CD14-positive monocyte (primary cell): ENCODE results near the gene LYPLA2. TPM values are rescaled to one million over a fixed set of nuclear protein-coding genes. Genes with fewer than 3 reads are reported as not detected.

Experiments used
- DNase-seq, 3 donors: peaks; one replicate each; pipeline ENCODE4 v3.0.0-alpha.2; 2011 to 2022
- H2AFZ ChIP-seq: 2 replicates; pipeline ENCODE4 v1.6.0; 2012; ENCODE audit warnings: mild to moderate bottlenecking, low read depth, low read length, inconsistent platforms; ENCODE audit not compliant: insufficient read depth, poor library complexity, severe bottlenecking
- H3K27ac ChIP-seq, 2 donors: 1 replicate in 1 of 2; 2 replicates in 1 of 2; pipeline ENCODE4 v1.5.1; 2012 to 2013; ENCODE audit warnings: low read length in 2 of 2, control low read depth in 1 of 2, inconsistent platforms in 1 of 2, low read depth in 1 of 2, mild to moderate bottlenecking in 1 of 2
- H3K27me3 ChIP-seq, 2 donors: one replicate each; pipeline versions ENCODE4 v1.6.0 to v1.6.1; 2011 to 2013; ENCODE audit warnings: low read length in 2 of 2; ENCODE audit not compliant: control insufficient read depth in 2 of 2, insufficient read depth in 2 of 2
- H3K36me3 ChIP-seq, 2 donors: replicated peaks in 1 of 2; 1 replicate in 1 of 2; 2 replicates in 1 of 2; pipeline versions ENCODE4 v1.5.1 to v1.6.1; 2012 to 2013; ENCODE audit warnings: low read length in 2 of 2, control low read depth in 1 of 2, inconsistent platforms in 1 of 2, mild to moderate bottlenecking in 1 of 2; ENCODE audit not compliant: insufficient read depth in 2 of 2, control insufficient read depth in 1 of 2
- H3K4me1 ChIP-seq, 2 donors: 1 replicate in 1 of 2; 2 replicates in 1 of 2; pipeline versions ENCODE4 v1.5.1 to v1.6.1; 2012 to 2013; ENCODE audit warnings: low read length in 2 of 2, control low read depth in 1 of 2, inconsistent platforms in 1 of 2, mild to moderate bottlenecking in 1 of 2, moderate library complexity in 1 of 2; ENCODE audit not compliant: insufficient read depth in 2 of 2, control insufficient read depth in 1 of 2
- H3K4me2 ChIP-seq: replicated peaks from 2 replicates; pipeline ENCODE3; 2012; ENCODE audit warnings: low read length, moderate library complexity, mild to moderate bottlenecking; ENCODE audit not compliant: poor library complexity, severe bottlenecking; ENCODE audit errors: extremely low read depth
- H3K4me3 ChIP-seq, 3 experiments: fragments of 200-600 bp in 1 of 3; sonication (generic) in 1 of 3; replicated peaks in 1 of 3; 1 replicate in 2 of 3; 2 replicates in 1 of 3; pipeline ENCODE4 v1.5.1; 2011 to 2013; ENCODE audit warnings: low read length in 3 of 3, mild to moderate bottlenecking in 3 of 3, control low read depth in 2 of 3, low read depth in 2 of 3, inconsistent platforms in 1 of 3, moderate library complexity in 1 of 3
- H3K79me2 ChIP-seq: 2 replicates; pipeline ENCODE4 v1.6.0; 2012; ENCODE audit warnings: mild to moderate bottlenecking, control low read depth, inconsistent platforms, low read length, moderate library complexity; ENCODE audit not compliant: insufficient read depth
- H3K9ac ChIP-seq: 2 replicates; pipeline ENCODE4 v1.6.0; 2017; ENCODE audit warnings: low read length, mild to moderate bottlenecking; ENCODE audit not compliant: insufficient read depth, poor library complexity, severe bottlenecking
- H3K9me3 ChIP-seq, 2 donors: replicated peaks in 1 of 2; 1 replicate in 1 of 2; 2 replicates in 1 of 2; pipeline versions ENCODE4 v1.5.1 to v1.6.1; 2012 to 2013; ENCODE audit warnings: low read length in 2 of 2, control low read depth in 1 of 2; ENCODE audit not compliant: control insufficient read depth in 1 of 2, insufficient read depth in 1 of 2
- H4K20me1 ChIP-seq: 2 replicates; pipeline ENCODE4 v1.6.0; 2012; ENCODE audit warnings: mild to moderate bottlenecking, low read length, control low read depth, moderate library complexity; ENCODE audit not compliant: insufficient read depth
- H3K27ac Mint-ChIP-seq, 7 donors: one replicate each; pipeline ENCODE4 v1.8.0; 2020; ENCODE audit warnings: mild to moderate bottlenecking in 7 of 7, mixed read lengths in 7 of 7, moderate library complexity in 6 of 7, inconsistent platforms in 2 of 7
- H3K27me3 Mint-ChIP-seq, 3 donors: one replicate each; pipeline ENCODE4 v1.8.0; 2021 to 2022; ENCODE audit warnings: low read depth in 3 of 3, mild to moderate bottlenecking in 3 of 3, mixed read lengths in 3 of 3, moderate library complexity in 3 of 3, inconsistent platforms in 1 of 3
- H3K36me3 Mint-ChIP-seq, 2 donors: one replicate each; pipeline ENCODE4 v1.8.0; 2020; ENCODE audit warnings: mixed read lengths in 2 of 2, inconsistent platforms in 1 of 2, mild to moderate bottlenecking in 1 of 2
- H3K4me1 Mint-ChIP-seq: one replicate; pipeline ENCODE4 v1.8.0; 2020; ENCODE audit warnings: mild to moderate bottlenecking, mixed read lengths
- H3K4me3 Mint-ChIP-seq, 2 donors: one replicate each; pipeline ENCODE4 v1.8.0; 2020; ENCODE audit warnings: mild to moderate bottlenecking in 2 of 2, mixed read lengths in 2 of 2, moderate library complexity in 1 of 2
- H3K9me3 Mint-ChIP-seq, 7 donors: one replicate each; pipeline ENCODE4 v1.8.0; 2020 to 2022; ENCODE audit warnings: mixed read lengths in 7 of 7, mild to moderate bottlenecking in 6 of 7, moderate library complexity in 6 of 7, inconsistent platforms in 2 of 7
- WGBS: methylation state at CpG from one replicate; pipeline ENCODE4 v1.1.5; 2013; ENCODE audit warnings: missing lambda C conversion rate; ENCODE audit not compliant: insufficient coverage; 5-methylcytosine and 5-hydroxymethylcytosine counted together
- intact Hi-C, 2 donors: fragments of 100-400 bp; cut with micrococcal nuclease; formaldehyde crosslinking; loops; one replicate each; pipeline versions ENCODE4 v1.15.0 to v1.15.1; 2023
- polyA plus RNA-seq, 3 donors: library from polyadenylated mRNA; depleted of rRNA in 1 of 3; unstranded in 2 of 3; stranded (reverse) in 1 of 3; fragments of 300-500 nt in 2 of 3; fragments of >200 nt in 1 of 3; fragmentation: Illumina TruSeq in 2 of 3; gene quantifications; 1 replicate in 2 of 3; 2 replicates in 1 of 3; pipeline ENCODE4 v1.2.3, GENCODE V29; 2012 to 2021
- TF ChIP-seq, protein P1 (sequence below): fragments of 200-600 bp; IDR thresholded peaks from one replicate; pipeline ENCODE4 v1.8.0; 2022; ENCODE audit warnings: antibody characterized with exemption, mild to moderate bottlenecking

Gene LYPLA2
- polyA plus RNA-seq, 3 donors = 68.3 to 86.7 (median 74.1) TPM

DNA sequence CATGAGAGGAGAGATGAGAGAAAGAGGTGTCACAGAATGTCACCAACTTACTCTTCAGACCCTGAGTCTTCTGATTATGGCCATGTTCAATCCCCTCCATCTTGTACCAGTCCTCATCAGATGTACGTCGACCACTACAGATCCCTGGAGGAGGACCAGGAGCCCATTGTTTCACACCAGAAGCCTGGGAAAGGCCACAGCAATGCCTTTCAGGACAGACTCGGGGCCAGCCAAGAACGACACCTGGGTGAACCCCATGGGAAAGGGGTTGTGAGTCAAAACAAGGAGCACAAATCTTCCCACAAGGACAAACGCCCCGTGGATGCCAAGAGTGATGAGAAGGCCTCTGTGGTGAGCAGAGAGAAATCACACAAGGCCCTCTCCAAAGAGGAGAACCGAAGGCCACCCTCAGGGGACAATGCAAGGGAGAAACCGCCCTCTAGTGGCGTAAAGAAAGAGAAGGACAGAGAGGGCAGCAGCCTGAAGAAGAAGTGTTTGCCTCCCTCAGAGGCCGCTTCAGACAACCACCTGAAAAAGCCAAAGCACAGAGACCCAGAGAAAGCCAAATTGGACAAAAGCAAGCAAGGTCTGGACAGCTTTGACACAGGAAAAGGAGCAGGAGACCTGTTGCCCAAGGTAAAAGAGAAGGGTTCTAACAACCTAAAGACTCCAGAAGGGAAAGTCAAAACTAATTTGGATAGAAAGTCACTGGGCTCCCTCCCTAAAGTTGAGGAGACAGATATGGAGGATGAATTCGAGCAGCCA is 39.7 kb upstream of the LYPLA2 start:
- H2AFZ ChIP-seq = no peak overlapping the region
- peaks cover 70 to 95% of the 10 kb centered on the region in 2 donors for H3K36me3 ChIP-seq
- H3K79me2 ChIP-seq = peaks cover 53% of the 10 kb centered on the region
- H3K4me3 Mint-ChIP-seq = no peak overlapping the region
- no peaks in the 10 kb centered on the region for H3K9me3 ChIP-seq
- H4K20me1 ChIP-seq = peaks cover 97% of the 10 kb centered on the region
- H3K9ac ChIP-seq = no peak overlapping the region
- peak in 2 of 3 donors; percentile 12 to 34 for DNase-seq
- peaks cover 13% of the 10 kb centered on the region for H3K4me1 Mint-ChIP-seq
- no peaks in the 10 kb centered on the region for H3K9me3 Mint-ChIP-seq
- H3K4me3 ChIP-seq = no peak overlapping the region
- peak overlapping the region in 4 of 7 donors; percentile 4 to 73 (median 60) for H3K27ac Mint-ChIP-seq
- intact Hi-C loops = loop anchor here (5.0 to 10.0 kb wide), 2 partner anchors 59 to 196 kb away; partner anchors contain the start of genes ID3 (in 1 of the 2) and RPL11 (in 1 of the 2)
- peak overlapping the region in 1 of 2 donors; percentile 6 for H3K27ac ChIP-seq
- TF ChIP-seq, protein P1, sequence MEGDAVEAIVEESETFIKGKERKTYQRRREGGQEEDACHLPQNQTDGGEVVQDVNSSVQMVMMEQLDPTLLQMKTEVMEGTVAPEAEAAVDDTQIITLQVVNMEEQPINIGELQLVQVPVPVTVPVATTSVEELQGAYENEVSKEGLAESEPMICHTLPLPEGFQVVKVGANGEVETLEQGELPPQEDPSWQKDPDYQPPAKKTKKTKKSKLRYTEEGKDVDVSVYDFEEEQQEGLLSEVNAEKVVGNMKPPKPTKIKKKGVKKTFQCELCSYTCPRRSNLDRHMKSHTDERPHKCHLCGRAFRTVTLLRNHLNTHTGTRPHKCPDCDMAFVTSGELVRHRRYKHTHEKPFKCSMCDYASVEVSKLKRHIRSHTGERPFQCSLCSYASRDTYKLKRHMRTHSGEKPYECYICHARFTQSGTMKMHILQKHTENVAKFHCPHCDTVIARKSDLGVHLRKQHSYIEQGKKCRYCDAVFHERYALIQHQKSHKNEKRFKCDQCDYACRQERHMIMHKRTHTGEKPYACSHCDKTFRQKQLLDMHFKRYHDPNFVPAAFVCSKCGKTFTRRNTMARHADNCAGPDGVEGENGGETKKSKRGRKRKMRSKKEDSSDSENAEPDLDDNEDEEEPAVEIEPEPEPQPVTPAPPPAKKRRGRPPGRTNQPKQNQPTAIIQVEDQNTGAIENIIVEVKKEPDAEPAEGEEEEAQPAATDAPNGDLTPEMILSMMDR = peak; percentile 80
- peaks cover 70 to 81% of the 10 kb centered on the region in 2 donors for H3K36me3 Mint-ChIP-seq
- H3K4me1 ChIP-seq = no peaks in the 10 kb centered on the region
- H3K4me2 ChIP-seq = no peak overlapping the region
- no CpG with 5 or more reads among the region's 11 CpGs for WGBS
- peaks cover 0 to 2% (median 0%) of the 10 kb centered on the region in 3 donors for H3K27me3 Mint-ChIP-seq
- H3K27me3 ChIP-seq = no peaks in the 10 kb centered on the region

DNA sequence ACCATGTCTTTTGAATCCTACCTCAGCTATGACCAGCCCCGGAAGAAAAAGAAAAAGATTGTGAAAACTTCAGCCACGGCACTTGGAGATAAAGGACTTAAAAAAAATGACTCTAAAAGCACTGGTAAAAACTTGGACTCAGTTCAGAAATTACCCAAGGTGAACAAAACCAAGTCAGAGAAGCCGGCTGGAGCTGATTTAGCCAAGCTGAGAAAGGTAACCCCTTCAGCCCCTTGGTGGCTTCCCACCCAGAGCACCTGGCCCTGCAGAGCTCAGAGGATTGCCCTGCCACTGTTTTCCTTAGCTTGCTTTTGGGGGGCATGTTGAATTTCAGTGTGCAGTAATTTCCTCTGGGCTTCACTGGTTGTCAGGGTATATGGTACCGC is 39.1 kb upstream of the LYPLA2 start:
- Histone ChIP-seq H3K4me3 (no peak overlapping the region), H4K20me1 (peaks cover 97% of the 10 kb centered on the region), H3K4me2 (no peak overlapping the region), H3K36me3 (peaks cover 76 to 95% of the 10 kb centered on the region in 2 donors), H3K9ac (no peak overlapping the region), H2AFZ (no peak overlapping the region), H3K4me1 (no peaks in the 10 kb centered on the region), H3K27me3 (no peaks in the 10 kb centered on the region), H3K9me3 (no peaks in the 10 kb centered on the region), H3K27ac (peak overlapping the region in 1 of 2 donors; percentile 6), H3K79me2 (peaks cover 47% of the 10 kb centered on the region)
- H3K27me3 Mint-ChIP-seq = peaks cover 0 to 2% (median 0%) of the 10 kb centered on the region in 3 donors
- H3K4me1 Mint-ChIP-seq = peaks cover 9% of the 10 kb centered on the region
- no peak for DNase-seq
- no peaks in the 10 kb centered on the region for H3K9me3 Mint-ChIP-seq
- intact Hi-C loops = loop anchor here (5.0 to 10.0 kb wide), 2 partner anchors 60 to 197 kb away; partner anchors contain the start of genes ID3 (in 1 of the 2) and RPL11 (in 1 of the 2)
- H3K27ac Mint-ChIP-seq = peak overlapping the region in 1 of 7 donors; percentile 4
- TF ChIP-seq, protein P1 = peak; percentile 5
- no peak overlapping the region for H3K4me3 Mint-ChIP-seq
- H3K36me3 Mint-ChIP-seq = peaks cover 73 to 81% of the 10 kb centered on the region in 2 donors
- 100% methylated on average over 3 of the region's 4 CpGs for WGBS
